ENCODE results near the gene ZFYVE28. TPM values are rescaled to one million over a fixed set of nuclear protein-coding genes. Genes with fewer than 3 reads are reported as not detected.

Gene ZFYVE28
- total and polyA plus RNA-seq, 8 donors = 4.9 to 88.8 (median 7.3) TPM

GRCh38 chr4:2357821-2358745 is 60.4 kb downstream of the ZFYVE28 start:
- no peaks in the 10 kb centered on the region for H3K27me3 ChIP-seq
- DNase-seq = no peak
- no peak for TF ChIP-seq EP300 (IDR thresholded peaks at IDR 0.05)
- H3K36me3 ChIP-seq = no peaks in the 10 kb centered on the region
- peaks cover 5 to 14% (median 7%) of the 10 kb centered on the region in 4 donors for H3K4me1 ChIP-seq
- WGBS, 5 donors = 85 to 89% (median 87%) methylated on average over 21 of the region's 21 CpGs
- no peak overlapping the region for H3K4me3 ChIP-seq
- no peak overlapping the region for H3K27ac ChIP-seq
- intact Hi-C loops (cut with DNase I; ENCODE audit: low total_unique reads) = no loop called here
- no peaks in the 10 kb centered on the region for H3K9me3 ChIP-seq

DNA sequence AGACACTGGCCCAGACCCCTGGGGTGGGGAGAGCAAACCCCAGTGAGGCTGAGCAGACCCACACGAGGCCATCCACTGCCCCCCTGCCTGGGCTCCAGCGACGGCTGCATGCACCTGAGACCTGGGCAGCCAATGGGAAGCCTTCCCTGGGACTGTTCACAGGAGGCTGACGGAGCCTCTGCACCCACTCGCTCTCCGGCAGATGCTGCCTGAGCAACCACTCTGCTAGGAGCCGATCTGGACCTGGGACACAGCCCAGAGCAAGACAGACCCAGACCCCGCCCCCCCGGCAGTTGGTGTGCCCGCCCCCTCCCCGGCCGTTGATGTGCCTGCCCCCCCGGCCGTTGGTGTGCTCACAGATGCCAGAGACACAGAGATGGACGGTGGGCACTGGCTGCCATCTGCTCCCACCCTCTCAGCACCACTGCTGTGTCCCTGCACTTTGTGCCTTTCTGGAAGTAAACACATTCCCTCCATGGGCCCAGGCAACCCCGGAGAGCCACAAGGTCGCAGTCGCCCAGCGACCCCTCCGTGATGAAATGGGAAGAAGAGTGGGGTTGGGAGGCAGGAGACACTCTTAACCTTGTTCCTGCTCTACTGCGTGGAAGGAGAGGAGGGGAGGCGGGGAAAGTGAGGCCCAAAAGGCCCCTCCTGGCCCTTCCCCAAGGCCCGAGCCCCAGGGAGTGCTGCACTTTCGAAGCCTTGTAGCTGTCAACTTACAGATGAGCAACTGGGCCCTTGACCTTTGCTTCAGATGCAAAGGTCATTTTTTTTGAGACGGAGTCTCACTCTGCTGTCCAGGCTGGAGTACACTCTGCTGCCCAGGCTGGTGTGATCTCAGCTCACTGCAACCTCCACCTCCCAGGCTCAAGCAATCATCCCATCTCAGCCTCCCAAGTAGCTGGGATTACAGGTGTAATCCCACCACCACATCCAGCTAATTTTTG is 62.0 kb downstream of the ZFYVE28 start:
- no peak for TF ChIP-seq EP300 (IDR thresholded peaks at IDR 0.05)
- no peak overlapping the region for H3K27ac ChIP-seq
- no peak for DNase-seq
- no peak overlapping the region for H3K4me3 ChIP-seq
- H3K27me3 ChIP-seq = no peaks in the 10 kb centered on the region
- 77 to 81% (median 79%) methylated on average over 19 to 25 of the region's 25 CpGs for WGBS, 5 donors
- no peaks in the 10 kb centered on the region for H3K9me3 ChIP-seq
- no peaks in the 10 kb centered on the region for H3K36me3 ChIP-seq
- H3K4me1 ChIP-seq = no peaks in the 10 kb centered on the region
- intact Hi-C loops (cut with DNase I; ENCODE audit: low total_unique reads) = no loop called here

DNA sequence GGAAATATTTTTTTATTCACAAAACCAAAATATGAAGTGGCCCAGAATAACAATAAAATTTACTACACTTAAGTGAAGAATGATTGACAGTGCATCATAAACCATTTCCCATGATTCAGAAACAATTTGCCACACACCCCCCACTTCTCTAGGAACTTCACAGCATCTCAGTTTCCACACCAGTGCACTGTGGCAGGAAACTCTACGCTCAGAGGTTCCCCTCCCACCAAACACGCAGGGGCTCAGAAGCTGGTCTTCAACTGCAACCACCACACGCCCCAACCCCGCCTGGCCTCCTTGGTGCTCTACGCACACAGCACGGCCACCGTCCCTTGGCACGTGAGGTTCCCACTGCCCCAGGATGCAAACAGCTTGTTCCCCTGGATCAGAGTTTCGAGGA is 63.7 kb downstream of the ZFYVE28 start:
- DNase-seq = no peak

GRCh38 chr4:2354118-2354517 is 64.3 kb downstream of the ZFYVE28 start:
- Histone ChIP-seq H3K27me3 (no peaks in the 10 kb centered on the region), H3K27ac (no peak overlapping the region), H3K36me3 (no peaks in the 10 kb centered on the region), H3K4me1 (no peaks in the 10 kb centered on the region), H3K9me3 (no peaks in the 10 kb centered on the region), H3K4me3 (no peak overlapping the region)
- WGBS, 5 donors = 65 to 77% (median 76%) methylated on average over 4 to 6 of the region's 6 CpGs
- DNase-seq = no peak
- TF ChIP-seq EP300 (IDR thresholded peaks at IDR 0.05) (no peak), CTCF (IDR thresholded peaks at IDR 0.05) (peak in 1 of 7 experiments; percentile 6)
- intact Hi-C loops (cut with DNase I; ENCODE audit: low total_unique reads) = no loop called here

More for the DNA sequence above, 63.7 kb downstream of the ZFYVE28 start:
- Histone ChIP-seq H3K27ac (no peak overlapping the region), H3K9me3 (no peaks in the 10 kb centered on the region), H3K4me3 (no peak overlapping the region), H3K4me1 (no peaks in the 10 kb centered on the region), H3K27me3 (no peaks in the 10 kb centered on the region), H3K36me3 (no peaks in the 10 kb centered on the region)
- 83 to 95% (median 88%) methylated on average over 9 of the region's 9 CpGs for WGBS, 5 donors
- TF ChIP-seq POLR2AphosphoS5 (IDR thresholded peaks at IDR 0.05) = no peak
- TF ChIP-seq POLR2A (IDR thresholded peaks at IDR 0.05) = no peak
- TF ChIP-seq CTCF (IDR thresholded peaks at IDR 0.05) = no peak
- TF ChIP-seq EP300 (IDR thresholded peaks at IDR 0.05) = no peak
- intact Hi-C loops (cut with DNase I; ENCODE audit: low total_unique reads) = no loop called here

Data from stomach (tissue), 9 donors.